ENCODE measurements around the gene ARMCX6. TPM values are rescaled to one million over a fixed set of nuclear protein-coding genes. Genes with fewer than 3 reads are reported as not detected.

Gene ARMCX6
- total RNA-seq, 1 experiment from 2014 or later: 32.2 TPM

GRCh38 chrX:101657495-101657894, 39.7 kb upstream of the ARMCX6 start:
- CTCF ChIA-PET: no interaction called here
- Histone ChIP-seq H3K9me2 (ENCODE audit: insufficient read depth) (no peaks in the 10 kb centered on the region), H2AFZ (ENCODE audit: low read depth, low read length, poor library complexity, severe bottlenecking) (no peak overlapping the region), H3K9ac (ENCODE audit: low read length) (no peak overlapping the region), H3K27ac (ENCODE audit: low read depth, low read length) (no peak overlapping the region), H4K20me1 (ENCODE audit: insufficient read depth) (no peaks in the 10 kb centered on the region), H3K79me2 (ENCODE audit: insufficient read depth, low read length) (no peaks in the 10 kb centered on the region), H3K36me3 (ENCODE audit: control insufficient read depth in 1 of 2, insufficient read depth in 2 of 2, low read length in 2 of 2) (no peaks in the 10 kb centered on the region), H3K4me1 (ENCODE audit: control insufficient read depth in 1 of 2, insufficient read depth in 2 of 2, low read length in 2 of 2) (no peaks in the 10 kb centered on the region), H3K9me3 (ENCODE audit: control insufficient read depth in 1 of 2, insufficient read depth in 1 of 2, low read depth in 1 of 2, low read length in 2 of 2) (no peaks in the 10 kb centered on the region), H3K4me2 (ENCODE audit: low read length) (no peak overlapping the region), H3K4me3 (replicated peaks in 1 of 2; ENCODE audit: low read depth in 1 of 2, low read length in 2 of 2) (no peak overlapping the region), H3K27me3 (ENCODE audit: insufficient read depth, low read length) (peaks cover 5% of the 10 kb centered on the region; the same call in 1 of the 2 replicates)
- ATAC-seq: no peak
- POLR2A ChIA-PET: no interaction called here
- no peak for TF ChIP-seq SP1 (IDR thresholded peaks at IDR 0.05; ENCODE audit: low read depth)
- no peak for TF ChIP-seq SIN3A (IDR thresholded peaks at IDR 0.05; ENCODE audit: low read depth)
- no peak for TF ChIP-seq RAD21 (IDR thresholded peaks at IDR 0.05; ENCODE audit: low read depth)
- no peak for TF ChIP-seq ZNF274 (IDR thresholded peaks at IDR 0.05; ENCODE audit: low read depth, low read length)
- TF ChIP-seq FOSL1 (IDR thresholded peaks at IDR 0.05; ENCODE audit: low read depth): no peak
- no peak for TF ChIP-seq YY1 (IDR thresholded peaks at IDR 0.05; ENCODE audit: extremely low read depth, insufficient replicate concordance, low read depth, low read length)
- TF ChIP-seq POLR2AphosphoS5 (IDR thresholded peaks at IDR 0.05; ENCODE audit: low read depth, low read length): no peak
- no peak for TF ChIP-seq ELF1 (IDR thresholded peaks at IDR 0.05; ENCODE audit: borderline replicate concordance, low read depth)
- TF ChIP-seq TCF7L2 (IDR thresholded peaks at IDR 0.05; ENCODE audit: borderline replicate concordance, extremely low read depth, insufficient read depth, insufficient read length): no peak
- no peak for TF ChIP-seq CTCF (IDR thresholded peaks at IDR 0.05 in 2 of 3, conservative IDR thresholded peaks at IDR 0.05 in 1 of 3; ENCODE audit: borderline replicate concordance in 1 of 3, insufficient read depth in 1 of 3, low read depth in 2 of 3, low read length in 2 of 3)
- no peak for TF ChIP-seq POLR2A (IDR thresholded peaks at IDR 0.05; ENCODE audit: borderline replicate concordance, extremely low read depth, insufficient read depth, insufficient read length)
- TF ChIP-seq CBX3 (IDR thresholded peaks at IDR 0.05; ENCODE audit: low read depth): no peak
- no peak for TF ChIP-seq EGR1 (IDR thresholded peaks at IDR 0.05; ENCODE audit: low read depth)
- no peak for TF ChIP-seq JUND (IDR thresholded peaks at IDR 0.05)
- no peak for TF ChIP-seq EZH2 (IDR thresholded peaks at IDR 0.05)
- no peak for TF ChIP-seq ZFX (IDR thresholded peaks at IDR 0.05)
- TF ChIP-seq, protein P1, sequence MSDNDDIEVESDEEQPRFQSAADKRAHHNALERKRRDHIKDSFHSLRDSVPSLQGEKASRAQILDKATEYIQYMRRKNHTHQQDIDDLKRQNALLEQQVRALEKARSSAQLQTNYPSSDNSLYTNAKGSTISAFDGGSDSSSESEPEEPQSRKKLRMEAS (IDR thresholded peaks at IDR 0.05): no peak
- TF ChIP-seq SRF (IDR thresholded peaks at IDR 0.05; ENCODE audit: low read depth): no peak
- TF ChIP-seq, protein P2, sequence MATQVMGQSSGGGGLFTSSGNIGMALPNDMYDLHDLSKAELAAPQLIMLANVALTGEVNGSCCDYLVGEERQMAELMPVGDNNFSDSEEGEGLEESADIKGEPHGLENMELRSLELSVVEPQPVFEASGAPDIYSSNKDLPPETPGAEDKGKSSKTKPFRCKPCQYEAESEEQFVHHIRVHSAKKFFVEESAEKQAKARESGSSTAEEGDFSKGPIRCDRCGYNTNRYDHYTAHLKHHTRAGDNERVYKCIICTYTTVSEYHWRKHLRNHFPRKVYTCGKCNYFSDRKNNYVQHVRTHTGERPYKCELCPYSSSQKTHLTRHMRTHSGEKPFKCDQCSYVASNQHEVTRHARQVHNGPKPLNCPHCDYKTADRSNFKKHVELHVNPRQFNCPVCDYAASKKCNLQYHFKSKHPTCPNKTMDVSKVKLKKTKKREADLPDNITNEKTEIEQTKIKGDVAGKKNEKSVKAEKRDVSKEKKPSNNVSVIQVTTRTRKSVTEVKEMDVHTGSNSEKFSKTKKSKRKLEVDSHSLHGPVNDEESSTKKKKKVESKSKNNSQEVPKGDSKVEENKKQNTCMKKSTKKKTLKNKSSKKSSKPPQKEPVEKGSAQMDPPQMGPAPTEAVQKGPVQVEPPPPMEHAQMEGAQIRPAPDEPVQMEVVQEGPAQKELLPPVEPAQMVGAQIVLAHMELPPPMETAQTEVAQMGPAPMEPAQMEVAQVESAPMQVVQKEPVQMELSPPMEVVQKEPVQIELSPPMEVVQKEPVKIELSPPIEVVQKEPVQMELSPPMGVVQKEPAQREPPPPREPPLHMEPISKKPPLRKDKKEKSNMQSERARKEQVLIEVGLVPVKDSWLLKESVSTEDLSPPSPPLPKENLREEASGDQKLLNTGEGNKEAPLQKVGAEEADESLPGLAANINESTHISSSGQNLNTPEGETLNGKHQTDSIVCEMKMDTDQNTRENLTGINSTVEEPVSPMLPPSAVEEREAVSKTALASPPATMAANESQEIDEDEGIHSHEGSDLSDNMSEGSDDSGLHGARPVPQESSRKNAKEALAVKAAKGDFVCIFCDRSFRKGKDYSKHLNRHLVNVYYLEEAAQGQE (IDR thresholded peaks at IDR 0.05; ENCODE audit: low read depth): no peak
- RAD21 ChIA-PET (ENCODE audit: low non-redundant PET in 1 of 2, low total read pairs in 2 of 2, uncharacterized antibody in 2 of 2, unreplicated experiment in 2 of 2): no interaction called here
- intact Hi-C loops (cut with micrococcal nuclease): no loop called here
- DNase-seq (ENCODE audit: low read depth, low spot score): no peak
- no TSS peak for BruUV-seq (replicated peaks)
